Fibroblast of the aortic adventitia (primary cell): ENCODE results near the gene SUN1. TPM values are rescaled to one million over a fixed set of nuclear protein-coding genes. Genes with fewer than 3 reads are reported as not detected.
"Not testable (repeated sequence)": the region's sequence is repeated elsewhere in the genome, so short reads cannot be mapped to it uniquely, and the experiment has no call there.

Experiments used
- DNase-seq: peaks from one replicate; pipeline ENCODE4 v3.0.0-alpha.2; 2010; ENCODE audit warnings: low read depth
- H3K4me3 ChIP-seq: 2 replicates; pipeline ENCODE4 v1.5.1; 2011; ENCODE audit warnings: low read depth, mild to moderate bottlenecking, control low read depth, low read length, moderate library complexity
- total RNA-seq: library from RNA; depleted of rRNA; stranded (reverse); fragments of >200 nt; gene quantifications from 2 replicates; pipeline ENCODE4 v1.2.3, GENCODE V29; 2012; ENCODE audit warnings: low replicate concordance
- TF ChIP-seq, protein P1 (sequence below): IDR thresholded peaks from 2 replicates; pipeline ENCODE4 v1.5.1; 2011; ENCODE audit warnings: mild to moderate bottlenecking, low read length, control low read depth, inconsistent platforms; ENCODE audit not compliant: insufficient read depth

SUN1 gene
- total RNA-seq, 1 donor, result 211 TPM

DNA sequence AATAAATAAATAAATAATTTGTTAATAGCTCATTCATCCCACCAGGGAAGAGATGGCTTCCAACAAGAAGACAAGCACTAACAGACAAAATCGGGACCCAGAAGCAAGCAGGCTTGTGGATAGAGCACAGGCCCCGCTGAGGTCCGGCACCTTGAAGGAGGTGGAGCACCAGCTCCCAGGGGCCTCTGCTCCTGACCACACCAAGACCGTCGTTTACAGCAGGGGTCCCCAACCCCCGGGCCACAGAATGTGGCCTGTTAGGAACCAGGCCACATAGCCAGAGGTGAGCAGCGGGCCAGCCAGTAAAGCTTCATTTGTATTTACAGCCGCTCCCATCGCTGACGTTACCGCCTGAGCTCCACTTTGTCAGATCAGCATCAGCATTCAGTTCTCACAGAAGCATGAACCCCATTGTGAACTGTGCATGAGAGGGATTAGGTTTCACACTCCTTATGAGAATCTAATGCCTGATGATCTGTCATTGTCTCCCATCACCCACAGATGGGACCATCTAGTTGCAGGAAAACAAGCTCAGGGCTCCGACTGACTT is 33.3 kb upstream of the SUN1 start:
- TF ChIP-seq, protein P1, sequence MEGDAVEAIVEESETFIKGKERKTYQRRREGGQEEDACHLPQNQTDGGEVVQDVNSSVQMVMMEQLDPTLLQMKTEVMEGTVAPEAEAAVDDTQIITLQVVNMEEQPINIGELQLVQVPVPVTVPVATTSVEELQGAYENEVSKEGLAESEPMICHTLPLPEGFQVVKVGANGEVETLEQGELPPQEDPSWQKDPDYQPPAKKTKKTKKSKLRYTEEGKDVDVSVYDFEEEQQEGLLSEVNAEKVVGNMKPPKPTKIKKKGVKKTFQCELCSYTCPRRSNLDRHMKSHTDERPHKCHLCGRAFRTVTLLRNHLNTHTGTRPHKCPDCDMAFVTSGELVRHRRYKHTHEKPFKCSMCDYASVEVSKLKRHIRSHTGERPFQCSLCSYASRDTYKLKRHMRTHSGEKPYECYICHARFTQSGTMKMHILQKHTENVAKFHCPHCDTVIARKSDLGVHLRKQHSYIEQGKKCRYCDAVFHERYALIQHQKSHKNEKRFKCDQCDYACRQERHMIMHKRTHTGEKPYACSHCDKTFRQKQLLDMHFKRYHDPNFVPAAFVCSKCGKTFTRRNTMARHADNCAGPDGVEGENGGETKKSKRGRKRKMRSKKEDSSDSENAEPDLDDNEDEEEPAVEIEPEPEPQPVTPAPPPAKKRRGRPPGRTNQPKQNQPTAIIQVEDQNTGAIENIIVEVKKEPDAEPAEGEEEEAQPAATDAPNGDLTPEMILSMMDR, result no peak

DNA sequence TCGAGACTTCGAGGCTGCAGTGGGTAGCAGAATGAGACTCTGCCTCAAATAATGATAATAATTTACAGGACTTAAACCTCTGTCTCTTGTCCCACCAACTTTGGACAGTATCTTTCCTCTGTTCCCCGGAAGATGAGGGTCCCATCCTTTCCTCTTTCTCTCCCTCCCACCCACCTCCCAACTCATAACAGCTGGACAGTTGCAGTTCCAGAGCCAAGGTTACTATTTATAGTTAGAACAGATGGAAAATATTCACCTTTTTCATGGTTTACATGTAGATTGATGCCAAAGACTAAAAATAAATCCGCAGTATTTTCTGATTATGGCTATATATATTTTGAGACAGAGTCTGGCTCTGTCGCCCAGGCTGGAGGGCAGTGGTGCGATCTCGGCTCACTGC is 31.6 kb upstream of the SUN1 start:
- H3K4me3 ChIP-seq, result no peak overlapping the region
- no peak for DNase-seq
- TF ChIP-seq, protein P1, result no peak

More for the DNA sequence above, 33.3 kb upstream of the SUN1 start:
- H3K4me3 ChIP-seq, result no peak overlapping the region
- DNase-seq, result no peak

DNA sequence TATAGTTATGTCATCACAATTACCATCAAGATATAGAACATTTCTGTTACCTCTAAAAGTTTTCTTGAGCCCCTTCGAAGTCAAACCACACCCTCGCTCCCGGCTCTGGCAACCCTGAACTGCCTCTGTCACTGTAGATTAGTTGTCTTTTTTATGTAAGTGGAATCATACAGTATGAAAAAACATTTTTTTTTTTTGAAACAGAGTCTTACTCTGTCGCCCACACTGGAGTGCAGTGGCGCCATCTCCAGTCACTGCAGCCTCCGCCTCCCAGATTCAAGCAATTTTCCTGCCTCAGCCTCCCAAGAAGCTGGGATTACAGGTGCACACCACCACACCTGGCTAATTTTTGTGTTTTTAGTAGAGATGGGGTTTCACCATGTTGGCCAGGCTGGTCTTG is 30.9 kb upstream of the SUN1 start:
- DNase-seq, H3K4me3 ChIP-seq: not testable (repeated sequence)

DNA sequence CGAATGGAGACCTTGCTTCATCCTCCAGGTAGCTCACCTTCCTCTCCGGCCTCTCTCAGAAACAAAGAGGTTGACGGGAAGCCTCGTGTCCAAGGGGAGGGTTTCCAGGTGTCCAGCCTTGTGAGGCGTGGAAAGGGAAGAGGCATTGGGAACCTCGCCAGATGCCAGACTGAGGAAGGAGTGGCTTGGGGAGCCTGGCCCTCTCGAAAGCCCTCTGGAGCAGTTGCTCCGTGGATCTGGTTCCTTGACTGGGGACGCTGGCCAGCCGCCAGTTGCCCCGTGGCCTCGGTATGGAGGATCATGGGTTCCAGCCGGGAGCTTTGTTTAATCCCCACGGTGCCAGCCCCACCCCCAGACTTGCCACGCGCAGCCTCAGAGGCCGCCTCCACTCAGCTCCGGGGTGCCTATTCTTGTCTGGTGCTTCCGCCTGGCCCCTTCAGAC is 30.3 kb upstream of the SUN1 start:
- no peak overlapping the region for H3K4me3 ChIP-seq
- no peak for DNase-seq
- TF ChIP-seq, protein P1, result no peak

DNA sequence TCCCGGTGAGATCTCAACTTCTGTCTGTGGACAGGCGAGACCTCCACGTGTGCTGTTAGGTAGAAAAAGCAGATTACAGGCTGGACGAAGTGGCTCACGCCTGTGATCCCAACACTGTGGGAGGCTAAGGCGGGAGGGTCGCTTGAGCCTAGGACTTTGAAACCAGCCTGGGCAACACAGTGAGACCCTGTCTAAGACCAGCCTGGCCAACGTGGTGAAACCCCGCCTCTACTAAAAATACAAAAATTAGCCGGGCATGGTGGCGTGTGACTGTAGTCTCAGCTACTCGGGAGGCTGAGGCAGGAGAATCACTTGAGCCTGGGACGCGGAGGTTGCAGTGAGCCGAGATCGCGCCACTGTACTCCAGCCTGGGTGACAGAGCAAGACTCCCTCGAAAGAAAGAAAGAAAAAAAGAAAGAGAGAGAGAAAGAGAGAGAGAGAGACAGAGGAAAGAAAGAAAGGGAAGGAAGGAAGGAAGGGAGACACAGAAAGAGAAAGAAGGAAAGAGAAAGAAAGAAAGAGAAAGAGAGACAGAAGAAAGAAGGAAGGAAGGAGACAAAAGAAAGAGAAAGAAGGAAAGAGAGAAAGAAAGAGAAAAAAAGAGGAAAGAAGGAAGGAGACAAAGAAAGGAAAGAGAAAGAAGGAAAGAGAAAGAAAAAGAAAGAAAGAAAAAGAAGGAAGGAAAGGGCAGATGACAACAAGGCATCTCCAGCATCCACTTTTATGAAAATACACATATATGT is 29.6 kb upstream of the SUN1 start:
- TF ChIP-seq, protein P1, result no peak
- H3K4me3 ChIP-seq, result no peak overlapping the region
- no peak for DNase-seq

DNA sequence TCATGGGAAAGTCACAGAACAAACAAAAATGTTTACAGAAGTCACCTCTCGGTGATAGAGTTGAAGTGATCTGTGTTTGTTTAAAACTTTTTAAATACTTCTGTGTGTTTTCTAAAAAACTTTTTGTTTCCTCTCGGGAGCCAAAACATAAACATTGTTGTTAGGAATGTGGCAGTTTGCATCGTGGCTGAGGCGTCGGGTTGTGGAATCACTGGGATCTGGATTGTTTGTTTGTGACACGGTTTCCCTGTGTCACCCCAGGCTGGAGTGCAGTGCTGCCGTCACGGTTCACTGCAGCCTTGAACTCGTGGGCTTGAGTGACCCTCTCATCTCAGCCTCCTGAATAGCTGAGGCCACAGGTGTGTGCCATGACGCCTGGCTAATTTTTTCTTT is 29.0 kb upstream of the SUN1 start:
- no peak for DNase-seq
- TF ChIP-seq, protein P1, result no peak
- H3K4me3 ChIP-seq, result no peak overlapping the region

DNA sequence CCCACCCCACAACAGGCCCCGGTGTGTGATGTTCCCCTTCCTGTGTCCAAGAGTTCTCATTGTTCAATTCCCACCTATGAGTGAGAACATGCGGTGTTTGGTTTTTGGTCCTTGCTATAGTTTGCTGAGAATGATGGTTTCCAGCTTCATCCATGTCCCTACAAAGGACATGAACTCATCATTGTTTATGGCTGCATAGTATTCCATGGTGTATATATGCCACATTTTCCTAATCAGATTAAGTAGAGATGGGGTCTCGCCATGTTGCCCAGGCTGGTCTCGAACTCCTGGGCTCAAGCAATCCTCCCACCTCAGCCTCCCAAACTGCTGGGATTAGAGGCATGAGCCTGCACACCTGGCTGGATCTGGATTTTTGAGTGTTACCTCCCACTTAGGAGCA is 28.5 kb upstream of the SUN1 start:
- H3K4me3 ChIP-seq, DNase-seq: not testable (repeated sequence)

DNA sequence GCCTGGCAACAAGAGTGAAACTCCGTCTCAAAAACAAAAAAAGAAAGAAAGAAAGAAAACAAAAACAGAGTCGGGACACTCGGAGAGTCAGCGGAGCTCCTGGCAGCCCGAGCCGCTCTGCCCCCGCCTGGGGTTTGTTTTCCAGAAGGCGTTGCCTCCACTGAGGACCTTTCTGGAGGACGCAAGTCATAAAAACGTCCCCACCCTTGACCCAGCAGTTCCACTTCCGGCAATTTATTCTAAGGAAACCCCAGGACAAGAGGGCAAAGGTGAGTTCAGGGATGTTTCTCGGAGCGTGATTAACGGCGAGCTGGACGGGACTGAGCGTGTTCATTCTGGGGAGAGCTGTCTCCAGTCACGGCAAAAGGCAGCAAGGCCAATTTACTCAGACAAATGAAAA is 27.0 kb upstream of the SUN1 start:
- DNase-seq, result no peak
- TF ChIP-seq, protein P1, result no peak
- no peak overlapping the region for H3K4me3 ChIP-seq
